ENCODE data around the gene DDX28. TPM values are rescaled to one million over a fixed set of nuclear protein-coding genes. Genes with fewer than 3 reads are reported as not detected.
A peak's percentile ranks its signal among the peaks of the same experiment; 100 is the strongest.

DDX28 gene
- total and polyA plus RNA-seq, 9 of the 15 experiments (the other 6 are each of a cell fraction or from before 2014, with no cell fraction given), result 2.8 to 24.5 (median 15.9) TPM

DNA sequence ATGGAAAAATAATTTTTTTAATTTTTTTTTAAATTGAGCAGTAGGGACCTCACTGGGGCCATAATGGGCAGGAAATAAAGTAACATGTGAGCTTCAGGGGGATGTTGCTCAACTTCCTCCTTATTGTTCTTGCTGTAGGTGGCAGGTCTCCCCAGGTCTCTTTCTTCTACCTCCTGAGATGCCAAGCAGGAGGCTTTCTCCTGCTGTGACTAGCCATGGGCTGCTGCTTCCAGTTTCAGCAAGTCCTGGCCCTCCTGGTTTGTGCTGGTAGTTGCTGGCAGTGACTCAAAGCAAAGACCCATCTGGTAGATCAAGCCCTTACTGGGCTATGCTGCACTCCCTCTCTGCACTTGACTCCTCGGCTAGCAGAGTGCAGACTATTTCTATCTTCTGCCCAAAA is 9.6 kb downstream of the DDX28 start:
- no TSS peak for BruUV-seq (replicated peaks)
- Histone ChIP-seq H3K4me2 (ENCODE audit: insufficient read depth, low read length) (no peak overlapping the region), H3K27ac (ENCODE audit: extremely low read depth, low read depth, low read length) (no peak overlapping the region), H3K27me3 (ENCODE audit: control insufficient read depth in 2 of 2, insufficient read depth in 2 of 2, low read length in 2 of 2) (no peaks in the 10 kb centered on the region; a peak in 1 of 5 replicates), H3K4me1 (replicated peaks in 1 of 2; ENCODE audit: control insufficient read depth in 2 of 2, insufficient read depth in 2 of 2, low read length in 2 of 2) (peaks cover 0 to 13% of the 10 kb centered on the region in 2 experiments; a peak in 2 of 5 replicates), H3K4me3 (no peak overlapping the region), H2AFZ (ENCODE audit: low read depth, low read length) (peak overlapping the region; percentile 27; the same call in 1 of the 2 replicates), H3K36me3 (ENCODE audit: control insufficient read depth, insufficient read depth, low read length) (no peaks in the 10 kb centered on the region), H3K9ac (ENCODE audit: insufficient read depth in 1 of 2, low read depth in 2 of 2, low read length in 2 of 2) (no peak overlapping the region; a peak in 1 of 4 replicates), H3K9me1 (ENCODE audit: control insufficient read depth, insufficient read depth, low read length) (no peaks in the 10 kb centered on the region), H3K9me3 (replicated peaks; ENCODE audit: control insufficient read depth, insufficient read depth, low read depth, low read length) (no peaks in the 10 kb centered on the region), H3K79me2 (ENCODE audit: control insufficient read depth, insufficient read depth, low read length) (no peaks in the 10 kb centered on the region), H4K20me1 (replicated peaks; ENCODE audit: control insufficient read depth, insufficient read depth, low read length) (no peaks in the 10 kb centered on the region)
- DNase-seq (ENCODE audit: extremely low read depth in 1 of 4, low spot score in 3 of 4) (no peak), ATAC-seq (peak; percentile 23; the same call in 1 of the 3 replicates), FAIRE-seq (no peak)
- WGBS (ENCODE audit: insufficient coverage, low coverage, missing lambda C conversion rate), result 14% methylated on average over 1 of the region's 1 CpG
- in situ Hi-C loops (cut with MboI) (no loop called here), intact Hi-C loops (cut with micrococcal nuclease) (no loop called here)
- CTCF ChIA-PET (ENCODE audit: low intra/inter-chr PET ratio), result no interaction called here
- POLR2A ChIA-PET, result interaction anchor here (0.6 to 2.7 kb wide), 3 partner anchors 9 to 168 kb away, joined by 3 to 13 read pairs (median 3); partner anchors contain the start of genes DDX28 and DUS2
- TF ChIP-seq, protein P1, sequence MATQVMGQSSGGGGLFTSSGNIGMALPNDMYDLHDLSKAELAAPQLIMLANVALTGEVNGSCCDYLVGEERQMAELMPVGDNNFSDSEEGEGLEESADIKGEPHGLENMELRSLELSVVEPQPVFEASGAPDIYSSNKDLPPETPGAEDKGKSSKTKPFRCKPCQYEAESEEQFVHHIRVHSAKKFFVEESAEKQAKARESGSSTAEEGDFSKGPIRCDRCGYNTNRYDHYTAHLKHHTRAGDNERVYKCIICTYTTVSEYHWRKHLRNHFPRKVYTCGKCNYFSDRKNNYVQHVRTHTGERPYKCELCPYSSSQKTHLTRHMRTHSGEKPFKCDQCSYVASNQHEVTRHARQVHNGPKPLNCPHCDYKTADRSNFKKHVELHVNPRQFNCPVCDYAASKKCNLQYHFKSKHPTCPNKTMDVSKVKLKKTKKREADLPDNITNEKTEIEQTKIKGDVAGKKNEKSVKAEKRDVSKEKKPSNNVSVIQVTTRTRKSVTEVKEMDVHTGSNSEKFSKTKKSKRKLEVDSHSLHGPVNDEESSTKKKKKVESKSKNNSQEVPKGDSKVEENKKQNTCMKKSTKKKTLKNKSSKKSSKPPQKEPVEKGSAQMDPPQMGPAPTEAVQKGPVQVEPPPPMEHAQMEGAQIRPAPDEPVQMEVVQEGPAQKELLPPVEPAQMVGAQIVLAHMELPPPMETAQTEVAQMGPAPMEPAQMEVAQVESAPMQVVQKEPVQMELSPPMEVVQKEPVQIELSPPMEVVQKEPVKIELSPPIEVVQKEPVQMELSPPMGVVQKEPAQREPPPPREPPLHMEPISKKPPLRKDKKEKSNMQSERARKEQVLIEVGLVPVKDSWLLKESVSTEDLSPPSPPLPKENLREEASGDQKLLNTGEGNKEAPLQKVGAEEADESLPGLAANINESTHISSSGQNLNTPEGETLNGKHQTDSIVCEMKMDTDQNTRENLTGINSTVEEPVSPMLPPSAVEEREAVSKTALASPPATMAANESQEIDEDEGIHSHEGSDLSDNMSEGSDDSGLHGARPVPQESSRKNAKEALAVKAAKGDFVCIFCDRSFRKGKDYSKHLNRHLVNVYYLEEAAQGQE (IDR thresholded peaks at IDR 0.05; ENCODE audit: borderline replicate concordance), result peak; percentile 73
- TF ChIP-seq, protein P1 (CRISPR knock-in tag; IDR thresholded peaks at IDR 0.05; ENCODE audit: low read depth), result no peak
- TF ChIP-seq RBM14 (IDR thresholded peaks at IDR 0.05; ENCODE audit: borderline replicate concordance, insufficient read depth, low read depth, low read length) (no peak), KAT7 (CRISPR knock-in tag; IDR thresholded peaks at IDR 0.05; ENCODE audit: borderline replicate concordance) (no peak), OTX1 (CRISPR knock-in tag; IDR thresholded peaks at IDR 0.05) (no peak), CEBPG (CRISPR knock-in tag; IDR thresholded peaks at IDR 0.05) (0 out of 2 replicates have a peak, but pooled peaks have one; percentile 14), CEBPG (tag; conservative IDR thresholded peaks at IDR 0.05 in 1 of 2, IDR thresholded peaks at IDR 0.05 in 1 of 2) (no peak), ZNF695 (CRISPR knock-in tag; IDR thresholded peaks at IDR 0.05) (no peak), KLF16 (IDR thresholded peaks at IDR 0.05) (peak; percentile 62; the same call in 1 of the 2 replicates)
- TF ChIP-seq, protein P2, sequence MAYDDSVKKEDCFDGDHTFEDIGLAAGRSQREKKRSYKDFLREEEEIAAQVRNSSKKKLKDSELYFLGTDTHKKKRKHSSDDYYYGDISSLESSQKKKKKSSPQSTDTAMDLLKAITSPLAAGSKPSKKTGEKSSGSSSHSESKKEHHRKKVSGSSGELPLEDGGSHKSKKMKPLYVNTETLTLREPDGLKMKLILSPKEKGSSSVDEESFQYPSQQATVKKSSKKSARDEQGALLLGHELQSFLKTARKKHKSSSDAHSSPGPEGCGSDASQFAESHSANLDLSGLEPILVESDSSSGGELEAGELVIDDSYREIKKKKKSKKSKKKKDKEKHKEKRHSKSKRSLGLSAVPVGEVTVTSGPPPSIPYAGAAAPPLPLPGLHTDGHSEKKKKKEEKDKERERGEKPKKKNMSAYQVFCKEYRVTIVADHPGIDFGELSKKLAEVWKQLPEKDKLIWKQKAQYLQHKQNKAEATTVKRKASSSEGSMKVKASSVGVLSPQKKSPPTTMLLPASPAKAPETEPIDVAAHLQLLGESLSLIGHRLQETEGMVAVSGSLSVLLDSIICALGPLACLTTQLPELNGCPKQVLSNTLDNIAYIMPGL (CRISPR knock-in tag; IDR thresholded peaks at IDR 0.05), result no peak
- TF ChIP-seq, protein P3, sequence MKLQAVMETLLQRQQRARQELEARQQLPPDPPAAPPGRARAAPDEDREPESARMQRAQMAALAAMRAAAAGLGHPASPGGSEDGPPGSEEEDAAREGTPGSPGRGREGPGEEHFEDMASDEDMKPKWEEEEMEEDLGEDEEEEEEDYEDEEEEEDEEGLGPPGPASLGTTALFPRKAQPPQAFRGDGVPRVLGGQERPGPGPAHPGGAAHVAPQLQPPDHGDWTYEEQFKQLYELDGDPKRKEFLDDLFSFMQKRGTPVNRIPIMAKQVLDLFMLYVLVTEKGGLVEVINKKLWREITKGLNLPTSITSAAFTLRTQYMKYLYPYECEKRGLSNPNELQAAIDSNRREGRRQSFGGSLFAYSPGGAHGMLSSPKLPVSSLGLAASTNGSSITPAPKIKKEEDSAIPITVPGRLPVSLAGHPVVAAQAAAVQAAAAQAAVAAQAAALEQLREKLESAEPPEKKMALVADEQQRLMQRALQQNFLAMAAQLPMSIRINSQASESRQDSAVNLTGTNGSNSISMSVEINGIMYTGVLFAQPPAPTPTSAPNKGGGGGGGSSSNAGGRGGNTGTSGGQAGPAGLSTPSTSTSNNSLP (IDR thresholded peaks at IDR 0.05; ENCODE audit: borderline replicate concordance, low read depth, low read length), result no peak

Measured in K562 (cell line).